ENCODE data around the gene CATSPER3.

Gene CATSPER3

DNA sequence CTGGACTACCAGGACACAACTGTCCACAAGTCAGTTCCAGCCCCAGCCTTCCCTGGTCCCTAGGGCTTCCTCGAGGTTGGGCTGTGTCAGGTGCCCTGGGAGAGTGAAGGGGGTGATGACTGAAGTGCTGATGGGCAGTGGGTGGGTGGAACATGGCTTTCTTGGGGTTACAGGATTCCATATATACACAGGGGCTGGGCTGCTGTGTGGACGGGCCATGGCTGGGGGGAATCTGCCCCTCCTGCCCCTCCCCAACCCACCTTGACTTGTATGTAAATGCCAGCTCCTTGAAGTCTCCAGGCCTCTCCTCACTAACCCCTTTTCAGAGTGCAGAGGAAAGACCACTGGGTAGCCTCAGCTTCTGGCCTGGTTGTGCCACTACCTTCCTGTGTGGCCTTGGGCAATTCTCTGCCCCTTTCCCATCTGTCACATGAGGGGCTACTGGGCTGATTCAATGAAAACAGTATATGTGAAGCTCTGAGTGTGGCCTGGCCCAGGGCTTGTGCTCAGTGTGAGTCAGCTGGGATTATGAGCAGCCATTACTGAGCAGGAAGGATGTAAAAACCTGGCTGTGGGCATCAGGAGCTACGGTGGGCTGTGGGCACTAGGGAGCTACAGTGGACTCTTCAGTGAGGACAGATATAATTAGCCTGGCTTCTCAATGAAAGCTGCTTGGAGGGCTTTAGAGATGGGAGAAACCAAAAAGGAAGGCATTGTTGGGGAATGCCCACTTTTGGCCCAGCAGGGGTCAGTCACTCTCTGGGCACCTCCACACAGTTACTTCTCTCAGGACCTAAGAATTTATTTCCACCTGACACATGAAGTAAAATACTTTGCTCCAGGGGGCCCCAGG is 43.0 kb downstream of the CATSPER3 start:
- no peak for DNase-seq

DNA sequence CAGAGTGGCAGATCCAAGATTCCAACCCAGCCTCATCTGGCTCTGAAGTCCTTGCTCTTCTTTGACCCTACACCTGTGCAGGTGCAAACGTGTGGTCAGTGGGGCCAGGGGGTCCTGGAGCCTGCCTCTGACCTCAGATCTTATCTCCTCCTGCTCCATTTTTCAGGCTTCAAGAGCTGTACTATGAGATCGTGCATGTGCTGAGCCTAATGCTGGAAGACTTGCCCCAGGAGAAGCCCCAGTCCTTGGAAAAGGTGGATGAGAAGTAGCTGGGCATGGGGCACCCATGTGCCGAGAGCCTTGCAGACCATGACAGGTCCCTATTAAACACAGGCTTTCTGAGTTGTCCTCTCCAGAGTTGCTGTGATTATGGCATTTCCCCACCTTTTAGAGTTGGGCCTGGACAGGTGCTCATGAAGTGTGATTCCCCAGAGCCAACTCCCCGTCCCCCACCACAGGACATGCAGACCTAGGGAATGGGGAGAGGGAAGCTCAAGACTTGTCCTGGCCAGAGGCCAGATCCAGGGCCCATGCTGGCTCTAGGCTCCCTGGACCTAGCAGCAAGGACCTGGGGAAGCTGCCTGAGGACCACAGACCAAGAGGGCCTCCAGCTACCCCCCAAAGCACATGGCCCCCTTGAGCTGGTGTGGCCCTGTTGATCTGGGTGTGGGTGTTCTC is 43.8 kb downstream of the CATSPER3 start:
- no peak for DNase-seq

DNA sequence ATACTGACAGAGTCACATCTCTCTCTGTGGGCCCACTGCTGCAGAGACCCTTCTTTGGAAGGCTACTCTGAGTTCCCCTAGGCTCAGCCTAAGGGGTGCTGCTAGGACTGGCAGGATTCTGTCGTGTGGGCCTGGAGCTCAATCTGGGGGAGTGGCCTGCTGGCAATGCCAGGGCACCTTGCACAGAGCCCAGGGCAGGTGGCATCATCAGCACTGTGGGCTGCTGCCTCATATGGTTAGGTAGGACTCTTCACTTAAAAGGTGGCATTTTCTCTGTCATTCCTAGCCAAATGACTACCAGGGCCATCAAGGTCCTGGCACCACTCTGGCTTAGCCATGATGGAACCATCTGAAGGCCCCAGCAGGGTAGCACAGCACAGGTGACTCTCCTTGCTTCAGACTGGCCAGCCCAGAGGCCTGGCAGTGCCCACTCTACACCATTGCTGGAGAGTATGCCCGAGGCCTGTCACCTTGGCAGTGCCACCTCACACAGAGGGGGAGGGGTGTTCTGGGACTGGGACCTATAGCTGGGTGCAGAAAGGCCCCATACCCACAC is 44.4 kb downstream of the CATSPER3 start:
- DNase-seq = no peak

DNA sequence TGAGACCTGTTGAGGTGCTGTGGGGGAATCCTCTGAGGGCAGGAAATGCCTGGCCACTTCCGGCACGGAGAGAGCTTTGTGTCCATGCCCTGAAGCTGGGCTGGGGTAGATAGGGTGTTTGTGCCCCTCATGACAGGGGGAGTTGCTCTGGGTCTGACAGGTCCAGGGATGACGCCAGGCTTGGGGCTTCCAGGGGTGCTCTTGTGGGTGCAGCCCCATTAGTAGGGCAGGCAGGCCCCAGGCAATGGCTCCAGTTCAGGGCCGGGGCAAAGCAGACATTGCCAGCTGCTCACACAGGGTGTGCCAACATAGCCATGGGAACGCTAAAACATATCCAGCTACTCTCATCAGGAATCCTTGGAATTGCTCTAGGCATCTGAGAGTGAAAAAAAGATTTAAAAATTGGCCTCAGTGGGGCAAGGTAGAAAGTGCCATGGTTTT is 45.3 kb downstream of the CATSPER3 start:
- DNase-seq = peak in 10 of 56 donors; percentile 4 to 44 (median 15)

DNA sequence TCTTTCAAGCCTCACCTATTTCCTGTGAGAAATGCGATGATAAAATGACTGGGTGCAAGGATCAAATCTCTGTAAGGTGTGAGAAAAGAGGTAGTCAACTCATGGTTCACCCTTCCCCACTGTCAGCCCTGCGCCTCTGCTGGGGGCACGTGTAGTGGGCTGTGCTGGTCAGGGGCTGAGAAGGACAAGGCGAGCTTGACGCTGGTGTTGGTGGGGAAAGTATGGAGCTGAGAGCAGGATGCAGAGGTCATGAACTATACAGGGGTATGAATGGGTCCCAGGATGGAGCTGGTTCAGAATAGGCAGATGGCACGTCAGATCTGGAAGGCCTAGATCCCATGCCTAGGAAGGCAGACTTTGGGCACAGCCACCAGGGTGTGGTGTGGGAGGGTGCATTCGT is 45.7 kb downstream of the CATSPER3 start:
- DNase-seq = no peak

DNA sequence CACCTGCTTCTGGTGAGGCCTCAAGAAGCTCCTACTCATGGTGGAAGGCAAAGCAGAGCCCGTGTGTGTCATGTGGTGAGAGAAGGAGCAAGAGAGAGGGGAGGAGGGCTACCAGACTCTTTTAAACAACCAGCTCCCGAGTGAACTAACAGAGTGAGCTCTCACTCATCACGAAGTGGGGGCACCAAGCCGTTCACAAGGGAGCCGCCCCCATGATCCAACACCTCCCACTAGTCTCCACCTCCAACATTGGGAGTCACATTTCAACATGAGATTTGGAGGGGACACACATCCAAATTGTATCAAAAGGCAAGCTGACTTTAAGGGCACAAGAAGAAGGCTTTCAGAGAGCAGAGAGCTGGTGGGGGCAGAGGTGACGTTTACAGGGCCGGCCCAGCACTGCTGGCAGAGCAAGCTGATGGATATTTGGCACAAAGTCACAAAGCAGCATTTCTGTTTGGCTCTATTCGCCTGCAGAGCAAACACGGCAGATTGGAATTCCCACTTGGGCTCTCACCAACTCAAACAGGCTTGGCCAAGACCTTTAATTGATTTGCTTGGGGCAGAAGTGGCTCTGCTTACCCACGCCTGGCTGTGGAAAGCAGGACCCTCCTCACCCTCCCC is 46.4 kb downstream of the CATSPER3 start:
- DNase-seq = peak in 8 of 56 donors; percentile 2 to 34 (median 12)

DNA sequence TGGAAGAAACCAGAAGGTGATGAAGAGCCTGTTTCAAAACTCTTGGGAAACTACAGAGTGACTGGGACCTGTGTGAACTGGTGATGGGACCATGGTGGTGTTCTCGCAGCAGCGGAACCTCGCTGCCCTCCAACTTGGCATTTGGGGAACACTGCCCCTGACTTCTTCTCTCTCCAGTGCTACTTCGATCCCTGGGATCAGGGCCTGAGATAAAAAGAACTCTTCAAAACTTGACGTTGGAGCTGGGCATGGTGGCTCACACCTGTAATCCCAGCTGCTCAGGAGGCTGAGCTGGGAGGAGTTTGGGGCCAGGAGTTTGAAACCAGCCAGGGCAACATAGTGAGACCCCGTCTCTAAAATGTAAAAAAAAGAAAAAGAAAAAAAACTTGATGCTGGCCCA is 48.2 kb downstream of the CATSPER3 start:
- no peak for DNase-seq

DNA sequence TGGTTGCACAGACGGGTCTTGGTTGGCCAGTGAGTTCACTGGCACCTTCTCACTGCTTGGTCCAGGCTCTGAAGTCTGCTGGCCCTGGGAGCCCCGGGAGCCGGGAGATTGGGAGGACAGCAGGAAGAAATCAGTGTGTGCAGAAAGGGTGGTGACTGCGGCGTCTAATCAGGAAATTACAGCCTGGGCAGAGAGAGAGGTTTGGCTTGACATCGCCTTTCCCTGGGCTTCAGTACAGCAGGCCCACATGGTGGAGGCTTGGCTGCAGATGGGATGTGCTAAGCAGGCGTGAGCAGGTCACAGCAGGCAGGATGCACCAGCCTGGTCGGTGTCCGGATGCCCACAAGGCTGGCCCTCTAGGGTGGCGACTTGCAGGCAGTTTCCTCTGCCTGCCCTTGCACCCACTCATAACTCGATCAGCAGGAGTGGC is 49.2 kb downstream of the CATSPER3 start:
- DNase-seq = no peak

DNA sequence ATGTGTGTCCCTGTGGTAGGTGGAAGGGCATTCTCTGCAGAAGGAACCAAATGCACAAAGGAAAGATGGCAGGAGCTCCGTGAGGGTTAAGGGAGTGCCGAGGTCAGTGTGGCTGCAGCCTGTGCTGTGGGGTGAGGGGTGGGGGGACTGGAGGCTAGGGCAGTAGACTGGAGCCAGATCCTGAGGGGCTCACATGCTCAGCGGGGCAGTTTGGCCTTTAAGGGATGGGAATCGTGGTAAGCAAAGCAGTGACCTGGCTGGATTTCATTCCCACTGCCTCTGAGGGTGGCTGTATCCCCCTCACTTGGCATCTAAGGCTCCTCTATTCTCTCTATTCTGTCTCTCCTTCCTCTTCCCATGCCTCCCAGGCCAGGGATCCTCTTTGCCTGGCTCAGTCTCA is 50.8 kb downstream of the CATSPER3 start:
- no peak for DNase-seq

DNA sequence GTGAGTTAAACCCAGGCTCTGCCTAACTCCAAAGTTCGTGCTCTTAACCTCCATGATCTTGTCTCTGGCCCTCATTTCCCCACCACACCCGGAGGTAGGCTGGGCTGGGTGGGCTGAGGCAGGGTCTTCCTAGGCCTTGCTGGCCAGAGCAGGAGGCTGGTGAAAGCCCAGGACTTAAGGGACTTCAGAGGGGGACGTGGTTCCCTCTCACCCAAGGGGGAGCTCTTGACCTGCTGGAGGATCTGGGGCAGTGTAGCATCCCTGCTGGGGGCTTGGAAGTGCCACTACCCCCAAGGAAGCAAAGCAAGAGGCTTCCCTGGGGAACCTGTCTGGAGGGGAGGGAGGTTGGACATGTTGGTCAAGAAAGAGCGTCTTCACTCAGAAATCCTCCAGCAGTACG is 51.6 kb downstream of the CATSPER3 start:
- no peak for DNase-seq

DNA sequence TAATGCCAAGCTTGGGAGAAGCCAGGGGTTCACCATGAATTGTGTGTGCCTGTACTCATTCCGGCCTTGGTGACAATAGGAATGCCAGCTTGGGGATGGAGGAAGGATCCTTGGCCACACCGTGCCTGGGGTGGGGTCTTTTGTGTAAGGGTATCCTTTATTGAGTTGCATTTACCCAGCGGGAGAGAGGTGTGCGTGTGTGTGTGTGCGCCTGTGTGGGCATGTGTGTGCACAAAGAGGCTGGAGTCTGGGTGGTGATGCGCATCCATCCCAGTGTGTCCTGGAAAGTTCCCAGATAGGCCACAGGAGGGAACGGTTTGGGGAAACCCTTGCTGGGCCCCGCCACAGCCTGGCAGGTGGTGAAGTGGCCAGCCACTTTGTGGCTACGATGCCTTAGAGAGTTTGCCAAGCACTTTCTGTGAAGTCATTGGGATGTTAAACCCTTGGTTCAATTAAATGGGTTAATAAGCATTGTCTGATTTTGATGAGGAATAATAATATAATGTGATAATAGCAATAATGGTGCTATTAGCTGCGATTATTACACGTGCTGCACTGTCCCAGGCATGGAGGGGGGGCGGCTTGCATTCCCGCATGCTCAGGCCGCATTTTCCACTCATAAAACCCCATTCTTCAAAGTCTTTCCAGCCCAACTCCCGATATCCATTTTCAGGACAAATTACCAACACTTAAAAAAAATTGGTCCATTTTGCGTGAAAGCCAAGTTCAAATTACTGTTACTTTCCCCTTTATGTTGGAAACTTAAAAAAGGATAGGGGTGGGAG is 52.6 kb downstream of the CATSPER3 start:
- no peak for DNase-seq

DNA sequence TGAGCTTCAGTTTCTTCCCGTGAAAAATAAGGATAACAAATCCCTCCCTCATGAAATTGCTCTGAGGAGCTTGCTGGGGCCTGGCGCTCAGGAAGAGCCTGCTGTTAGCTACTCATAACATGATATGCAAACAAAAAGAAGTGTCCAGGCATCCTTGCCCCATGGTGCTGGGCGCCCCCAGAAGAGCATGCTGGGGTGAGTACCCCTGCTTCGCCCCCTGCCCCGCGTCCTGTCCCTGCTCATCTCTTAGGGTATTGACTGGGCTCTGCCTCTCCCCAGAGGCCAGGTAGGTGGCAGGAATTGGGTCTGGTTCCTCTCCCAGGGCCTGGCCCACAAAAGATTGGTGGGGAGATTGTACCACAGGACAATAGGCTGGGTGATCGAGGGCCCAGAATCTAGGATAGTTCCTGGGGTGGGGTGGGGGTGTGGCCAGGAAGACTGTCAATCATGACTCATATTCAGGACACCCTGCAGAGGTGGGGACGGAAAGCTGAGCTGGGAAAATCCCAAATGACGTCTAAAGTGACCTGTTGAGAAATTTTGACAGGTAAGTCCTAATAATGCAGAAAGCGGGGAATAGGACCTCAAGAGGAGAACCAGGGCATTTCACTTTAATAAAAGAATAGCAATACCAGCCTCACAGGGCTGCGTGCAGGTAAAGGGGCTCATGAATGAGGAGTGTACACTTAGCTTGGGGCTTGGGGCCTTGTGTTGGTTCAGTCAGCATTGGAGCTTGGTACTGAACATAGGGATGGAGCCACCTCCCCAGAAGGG is 57.4 kb downstream of the CATSPER3 start:
- no peak for DNase-seq

DNA sequence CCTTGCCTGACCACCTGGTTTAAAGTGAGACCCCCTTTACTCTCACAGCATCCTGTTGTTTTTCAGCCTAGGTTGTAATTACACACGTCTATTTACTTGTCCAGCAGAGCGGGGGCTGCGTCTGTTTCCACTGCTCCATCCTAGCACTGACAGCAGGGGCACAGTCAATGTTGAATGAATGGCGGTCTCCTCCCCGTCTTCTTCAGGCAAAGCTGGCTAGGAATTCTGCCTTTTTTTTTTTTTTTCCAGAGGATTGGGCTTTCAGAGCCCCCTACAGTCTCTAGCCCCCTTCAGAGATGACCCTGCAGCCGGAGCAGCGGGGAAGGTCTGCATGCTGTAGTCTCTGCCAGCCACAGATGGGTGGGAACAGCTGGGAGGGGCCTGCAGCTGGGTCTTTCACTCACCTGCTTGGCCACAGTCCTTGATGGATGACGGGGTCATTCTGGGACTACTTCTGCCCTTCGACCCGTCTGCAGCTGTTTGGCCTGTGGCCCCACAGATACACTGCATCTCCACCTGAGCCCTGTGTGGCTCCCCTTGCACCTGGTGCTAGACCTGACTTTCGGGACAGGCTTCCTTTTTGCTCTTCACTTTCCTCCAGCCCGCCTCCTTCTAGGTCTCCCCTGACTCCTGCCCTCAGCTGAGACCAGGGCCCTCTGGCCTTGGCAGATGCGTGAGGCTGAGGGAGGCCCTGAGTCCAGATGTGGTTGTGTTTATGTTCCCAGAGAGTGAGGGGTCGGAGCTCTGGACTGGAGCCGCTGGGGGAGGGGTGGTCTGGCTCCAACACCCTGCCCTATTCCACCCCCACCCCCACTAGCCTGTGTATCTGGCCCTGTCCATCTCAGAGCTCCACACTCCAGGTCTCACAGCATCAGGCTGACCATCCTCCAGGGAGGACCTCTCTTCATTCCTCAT is 58.3 kb downstream of the CATSPER3 start:
- DNase-seq = no peak

DNA sequence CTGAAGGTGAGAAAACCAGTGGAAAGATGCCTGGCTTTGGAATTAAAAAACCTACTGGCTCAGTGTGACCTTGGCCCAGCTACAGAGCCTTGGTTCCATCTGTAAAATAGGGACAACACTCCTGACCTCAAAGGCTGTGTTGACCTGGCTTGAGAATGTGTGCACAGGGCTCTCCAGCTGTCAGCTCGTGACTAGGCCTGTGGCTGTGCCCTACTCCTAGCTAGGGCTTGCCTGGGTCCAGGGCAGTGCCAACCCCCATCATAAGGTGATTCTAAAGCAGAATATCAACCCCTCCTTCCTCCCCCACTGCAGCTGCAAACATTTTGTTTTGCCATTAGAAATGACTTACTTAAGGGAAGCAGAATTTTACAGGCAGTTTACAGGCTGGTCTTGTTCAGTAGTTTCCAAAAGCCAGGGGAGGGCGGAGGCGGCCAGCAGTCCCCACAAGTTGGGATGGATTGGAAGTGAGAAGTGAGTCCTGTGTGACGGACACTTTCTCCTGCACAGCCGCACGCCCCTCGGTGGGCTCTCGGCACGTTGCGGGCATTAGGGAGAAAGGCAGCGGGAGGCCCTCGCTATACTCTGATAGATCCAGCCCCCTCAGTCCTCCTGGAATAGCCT is 59.0 kb downstream of the CATSPER3 start:
- DNase-seq = no peak

DNA sequence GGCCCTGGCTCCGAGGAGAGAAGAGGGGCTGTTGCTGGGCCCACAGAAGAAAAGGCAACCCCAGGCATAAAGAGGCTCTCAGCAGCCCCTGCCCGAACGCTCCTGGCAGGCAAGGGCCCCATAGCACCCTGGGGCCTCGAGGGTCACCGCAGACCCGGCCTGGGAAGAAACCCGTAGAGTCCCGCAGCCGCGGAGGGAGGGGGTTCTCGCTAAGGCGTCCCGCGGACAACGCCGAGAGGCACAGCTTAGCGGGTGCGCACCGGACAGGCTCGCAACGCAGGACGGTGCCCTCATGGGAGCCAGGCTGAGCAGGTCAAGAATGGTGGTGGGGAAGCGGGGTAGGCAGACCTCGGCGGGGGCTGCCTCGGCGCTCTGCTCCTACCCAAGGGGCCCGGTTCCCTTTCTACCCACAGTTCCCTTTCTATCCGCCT is 59.6 kb downstream of the CATSPER3 start:
- DNase-seq = no peak

DNA sequence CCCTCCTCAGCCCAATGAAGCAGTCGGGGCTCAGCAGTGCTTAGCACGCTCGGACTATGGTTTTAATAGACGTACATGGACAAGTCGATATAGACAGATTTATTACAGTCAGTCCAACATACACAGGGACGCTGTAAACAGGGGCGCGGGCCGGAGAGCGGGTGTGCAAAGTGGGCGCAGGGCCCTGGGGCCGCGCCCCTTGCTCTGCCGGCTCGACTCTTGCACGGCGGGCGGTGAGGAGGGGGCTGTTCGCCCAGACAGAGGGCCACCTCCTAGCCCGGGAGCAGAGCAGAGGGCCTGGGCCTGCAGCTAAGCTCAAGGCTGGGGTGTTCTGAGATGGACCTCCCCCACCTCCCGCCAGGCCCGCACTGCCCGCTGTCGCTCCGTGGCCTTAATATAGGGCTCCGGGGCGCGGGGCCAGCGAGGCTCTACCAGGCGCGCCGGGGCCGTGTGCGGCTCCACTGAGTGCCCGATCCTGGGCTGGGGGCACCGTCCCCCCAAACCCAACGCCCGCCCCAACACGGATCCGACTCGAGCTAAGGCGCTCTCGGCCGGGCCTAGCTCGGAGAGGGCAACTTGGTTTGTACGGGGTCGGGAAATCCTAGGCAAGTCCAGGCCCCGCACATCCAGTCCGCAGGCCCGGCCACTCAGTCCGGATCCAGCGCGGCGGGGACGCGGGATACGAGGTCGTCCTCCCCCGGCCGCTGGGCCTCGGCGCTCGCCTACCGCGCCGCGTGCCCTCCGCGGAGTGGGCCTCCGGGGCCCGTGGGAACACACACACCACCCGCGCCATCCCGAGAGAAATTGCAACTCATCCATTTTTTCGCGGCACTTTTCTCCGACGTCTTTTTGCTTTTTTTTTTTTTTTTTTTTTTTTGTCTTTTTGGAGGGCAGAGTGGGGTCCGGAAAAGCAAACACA is 60.2 kb downstream of the CATSPER3 start:
- no peak for DNase-seq

DNA sequence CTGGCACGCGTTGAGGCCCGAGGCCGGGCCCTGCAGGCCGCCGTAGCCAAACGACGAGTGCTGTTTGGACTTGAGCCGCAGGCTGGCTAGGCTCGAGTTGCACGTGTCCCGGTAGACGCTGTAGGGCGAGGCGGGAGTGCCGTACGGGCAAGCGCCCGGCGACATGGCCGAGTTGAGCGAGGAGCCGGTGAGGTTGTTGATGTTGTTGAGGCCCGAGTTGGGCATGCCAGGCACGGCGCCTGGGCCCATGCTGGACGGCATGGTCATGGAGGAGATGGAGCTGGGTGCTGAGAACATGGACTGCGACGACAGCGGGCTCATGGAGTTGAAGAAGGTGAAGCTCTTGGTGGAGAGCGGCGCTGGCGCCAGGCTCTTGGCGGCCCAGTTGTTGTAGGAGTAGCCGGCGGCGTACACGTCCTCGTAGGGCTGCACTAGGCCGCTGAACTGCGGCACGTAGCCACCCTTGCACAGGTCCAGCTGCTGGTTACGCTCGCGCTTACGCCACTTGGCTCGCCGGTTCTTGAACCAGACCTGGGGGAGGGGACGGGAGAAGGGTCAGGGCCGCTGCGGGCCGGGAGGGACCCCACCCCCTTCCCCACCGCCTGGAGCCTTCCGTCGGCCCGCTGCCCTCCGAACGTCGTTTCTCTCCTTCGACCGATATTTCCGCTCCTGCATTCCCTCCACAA is 61.2 kb downstream of the CATSPER3 start:
- DNase-seq = no peak
